Measurements from ENCODE around the gene SMIM15. TPM values are rescaled to one million over a fixed set of nuclear protein-coding genes. Genes with fewer than 3 reads are reported as not detected.
A peak's percentile ranks its signal among the peaks of the same experiment; 100 is the strongest.

SMIM15 gene
- total RNA-seq (2021) (41.9 to 43.3 TPM (median 42.5 TPM) in 3 replicates), Bru-seq, nascent RNA (percentile 98 among the genes with signal in this experiment)
- long read RNA-seq, experiment 1, transcript SMIM15-201 (3 exons, 2,889 nt), result major isoform, 198 of 215 reads
- long read RNA-seq, experiment 1, partial matches to known transcripts, result 6 of 215 reads
- long read RNA-seq, experiment 1, other reads (novel, unspliced or antisense), result 9 of 215 reads
- long read RNA-seq, experiment 2, transcript SMIM15-201 (3 exons, 2,889 nt), result major isoform, 50 of 74 reads
- long read RNA-seq, experiment 2, partial matches to known transcripts, result 6 of 74 reads
- long read RNA-seq, experiment 2, other reads (novel, unspliced or antisense), result 18 of 74 reads
- long read RNA-seq, experiment 3, transcript SMIM15-201 (3 exons, 2,889 nt), result major isoform, 288 of 327 reads
- long read RNA-seq, experiment 3, transcript SMIM15-202 (4 exons, 584 nt), result minor isoform, 6 of 327 reads
- long read RNA-seq, experiment 3, partial matches to known transcripts, result 18 of 327 reads
- long read RNA-seq, experiment 3, other reads (novel, unspliced or antisense), result 15 of 327 reads

GRCh38 chr5:61162010-61162831 lies at the start of gene SMIM15:
Gene SMIM15, minus strand, starts transcription at chr5:61162468. Its CDS starts 2,297 bp downstream, at chr5:61160171.
- DNase-seq (ENCODE audit: low spot score), result peak; percentile 82
- peak; percentile 90 for ATAC-seq
- ChIA-PET CTCF (no interaction called here), POLR2A (interaction anchor here (1.0 kb wide), 1 partner anchor 10 kb away, joined by 3 read pairs; no protein-coding TSS in a partner anchor)
- H3K27me3 Mint-ChIP-seq (ENCODE audit: low read depth), result no peaks in the 10 kb centered on the region
- H3K4me1 Mint-ChIP-seq, result peaks cover 20% of the 10 kb centered on the region
- H3K27ac Mint-ChIP-seq, result peak within 1 kb of the TSS; percentile 96
- peaks cover 37% of the 10 kb centered on the region for H3K36me3 Mint-ChIP-seq
- H3K4me3 Mint-ChIP-seq, result peak within 1 kb of the TSS; percentile 90
- peaks cover 11% of the 10 kb centered on the region for H3K9me3 Mint-ChIP-seq
- TF ChIP-seq JAZF1 (CRISPR knock-in tag; IDR thresholded peaks at IDR 0.05) (no peak), TP53 (CRISPR knock-in tag; IDR thresholded peaks at IDR 0.05) (peak; percentile 85), ETV6 (CRISPR knock-in tag; IDR thresholded peaks at IDR 0.05) (peak; percentile 90), SP1 (CRISPR knock-in tag; conservative IDR thresholded peaks at IDR 0.05) (peak; percentile 84), GRHL2 (CRISPR knock-in tag; IDR thresholded peaks at IDR 0.05; ENCODE audit: insufficient replicate concordance, severe bottlenecking) (no peak), STAT6 (CRISPR knock-in tag; conservative IDR thresholded peaks at IDR 0.05; ENCODE audit: low read depth) (no peak), CREM (CRISPR knock-in tag; IDR thresholded peaks at IDR 0.05) (peak; percentile 62), FOXP1 (CRISPR knock-in tag; IDR thresholded peaks at IDR 0.05; ENCODE audit: borderline replicate concordance) (peak; percentile 72; the same call in 1 of the 2 replicates), HMGA2 (CRISPR knock-in tag; IDR thresholded peaks at IDR 0.05) (no peak), TCF7 (CRISPR knock-in tag; IDR thresholded peaks at IDR 0.05; ENCODE audit: low read depth) (no peak), IRF2 (CRISPR knock-in tag; IDR thresholded peaks at IDR 0.05; ENCODE audit: borderline replicate concordance, low read depth) (no peak), CBFB (CRISPR knock-in tag; IDR thresholded peaks at IDR 0.05; ENCODE audit: low read depth) (no peak), NR2C2 (CRISPR knock-in tag; IDR thresholded peaks at IDR 0.05) (no peak), ZNF423 (CRISPR knock-in tag; IDR thresholded peaks at IDR 0.05) (no peak), ERG (CRISPR knock-in tag; IDR thresholded peaks at IDR 0.05) (no peak), IRF1 (CRISPR knock-in tag; IDR thresholded peaks at IDR 0.05) (peak; percentile 50; the same call in 1 of the 2 replicates), ZNF532 (CRISPR knock-in tag; IDR thresholded peaks at IDR 0.05; ENCODE audit: borderline replicate concordance) (no peak), MAX (CRISPR knock-in tag; IDR thresholded peaks at IDR 0.05) (peak; percentile 69), KAT7 (CRISPR knock-in tag; IDR thresholded peaks at IDR 0.05; ENCODE audit: borderline replicate concordance) (peak; percentile 53; the same call in 1 of the 2 replicates), GABPB1 (CRISPR knock-in tag; IDR thresholded peaks at IDR 0.05) (peak; percentile 71; the same call in 1 of the 2 replicates), SMAD3 (CRISPR knock-in tag; IDR thresholded peaks at IDR 0.05; ENCODE audit: borderline replicate concordance) (0 out of 2 replicates have a peak, but pooled peaks have one; percentile 39), JUN (CRISPR knock-in tag; IDR thresholded peaks at IDR 0.05) (peak; percentile 44; the same call in 1 of the 2 replicates), MLX (CRISPR knock-in tag; IDR thresholded peaks at IDR 0.05) (no peak), E2F1 (CRISPR knock-in tag; IDR thresholded peaks at IDR 0.05) (no peak; the same call in 1 of the 2 replicates)

Measured in WTC11 (cell line).